OCI-LY3 (cell line): ENCODE data around the gene NAA20.

Source experiments
- H2AFZ ChIP-seq: fragments of 200-600, 300-600 bp; shearing (Covaris generic); 2 replicates; pipeline ENCODE4 v1.6.0; 2014; ENCODE audit warnings: antibody characterized with exemption, low read depth, low read length
- H3K27ac ChIP-seq: fragments of 200-600, 300-600 bp; sonication (generic); 2 replicates; pipeline ENCODE4 v1.5.1; 2014; ENCODE audit warnings: mild to moderate bottlenecking, low read length, moderate library complexity, mixed read lengths
- H3K27me3 ChIP-seq: fragments of 200-600, 300-600 bp; sonication (generic); 2 replicates; pipeline ENCODE4 v1.6.1; 2014; ENCODE audit warnings: low read depth, low read length, mixed read lengths
- H3K36me3 ChIP-seq: fragments of 200-600, 300-600 bp; sonication (generic); replicated peaks from 2 replicates; pipeline ENCODE3; 2014; ENCODE audit warnings: low read depth, low read length, mixed read lengths
- H3K4me1 ChIP-seq: fragments of 300-600, 200-600 bp; sonication (generic); 2 replicates; pipeline ENCODE4 v1.6.1; 2014; ENCODE audit warnings: low read length, mixed read lengths
- H3K4me2 ChIP-seq: fragments of 200-600, 300-600 bp; sonication (generic); 2 replicates; pipeline ENCODE4 v1.6.1; 2014; ENCODE audit warnings: low read length, mixed read lengths
- H3K4me3 ChIP-seq: fragments of 300-600, 200-600 bp; sonication (generic); 2 replicates; pipeline ENCODE4 v1.5.1; 2014; ENCODE audit warnings: antibody characterized with exemption, mild to moderate bottlenecking, low read length, moderate library complexity
- H3K79me2 ChIP-seq: fragments of 300-600, 200-600 bp; shearing (Covaris generic); 2 replicates; pipeline ENCODE4 v1.6.1; 2014; ENCODE audit warnings: mild to moderate bottlenecking, low read length, mixed read lengths
- H3K9ac ChIP-seq: fragments of 300-600, 200-600 bp; shearing (Covaris generic); 2 replicates; pipeline ENCODE4 v1.6.0; 2014; ENCODE audit warnings: mild to moderate bottlenecking, low read length, moderate library complexity
- H3K9me3 ChIP-seq: fragments of 200-600, 300-600 bp; shearing (Covaris generic); 2 replicates; pipeline ENCODE4 v1.6.1; 2014; ENCODE audit warnings: low read length, mixed read lengths; ENCODE audit not compliant: insufficient read depth
- H4K20me1 ChIP-seq: fragments of 200-600, 300-600 bp; sonication (generic); 2 replicates; pipeline ENCODE4 v1.6.1; 2016; ENCODE audit warnings: low read length, mixed read lengths; ENCODE audit not compliant: insufficient read depth
- EZH2phosphoT487 ChIP-seq: fragments of 200-600 bp; shearing (Covaris generic); IDR thresholded peaks from 2 replicates; pipeline ENCODE4 v1.6.1; 2018; ENCODE audit warnings: antibody characterized with exemption, mixed run types, low read depth
- TF ChIP-seq, protein P1 (sequence below): fragments of 200-600, 300-600 bp; sonication (generic); IDR thresholded peaks from 2 replicates; pipeline ENCODE4 v1.5.1; 2014; ENCODE audit warnings: antibody characterized with exemption, low read length, low read depth

Gene NAA20

DNA sequence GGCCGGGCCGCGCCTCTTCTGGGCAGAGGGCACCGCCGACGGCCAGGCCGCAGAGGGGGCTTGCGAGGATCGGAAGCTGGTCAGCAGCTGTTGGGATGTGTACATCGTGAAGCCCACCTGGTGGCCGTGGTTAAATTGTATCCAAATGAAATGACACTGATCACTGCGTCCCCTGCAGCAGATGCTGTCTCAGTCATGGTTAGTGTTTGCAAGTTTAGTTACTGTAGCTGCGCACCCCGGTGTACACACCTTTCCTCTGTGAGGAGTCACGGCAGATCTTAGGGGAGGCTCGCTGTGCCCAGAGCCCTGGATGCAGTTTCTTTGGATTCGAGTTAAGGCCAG is 653 bp downstream of the NAA20 start:
- TF ChIP-seq, protein P1, sequence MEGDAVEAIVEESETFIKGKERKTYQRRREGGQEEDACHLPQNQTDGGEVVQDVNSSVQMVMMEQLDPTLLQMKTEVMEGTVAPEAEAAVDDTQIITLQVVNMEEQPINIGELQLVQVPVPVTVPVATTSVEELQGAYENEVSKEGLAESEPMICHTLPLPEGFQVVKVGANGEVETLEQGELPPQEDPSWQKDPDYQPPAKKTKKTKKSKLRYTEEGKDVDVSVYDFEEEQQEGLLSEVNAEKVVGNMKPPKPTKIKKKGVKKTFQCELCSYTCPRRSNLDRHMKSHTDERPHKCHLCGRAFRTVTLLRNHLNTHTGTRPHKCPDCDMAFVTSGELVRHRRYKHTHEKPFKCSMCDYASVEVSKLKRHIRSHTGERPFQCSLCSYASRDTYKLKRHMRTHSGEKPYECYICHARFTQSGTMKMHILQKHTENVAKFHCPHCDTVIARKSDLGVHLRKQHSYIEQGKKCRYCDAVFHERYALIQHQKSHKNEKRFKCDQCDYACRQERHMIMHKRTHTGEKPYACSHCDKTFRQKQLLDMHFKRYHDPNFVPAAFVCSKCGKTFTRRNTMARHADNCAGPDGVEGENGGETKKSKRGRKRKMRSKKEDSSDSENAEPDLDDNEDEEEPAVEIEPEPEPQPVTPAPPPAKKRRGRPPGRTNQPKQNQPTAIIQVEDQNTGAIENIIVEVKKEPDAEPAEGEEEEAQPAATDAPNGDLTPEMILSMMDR, result no peak
- no peak for TF ChIP-seq EZH2phosphoT487
- Histone ChIP-seq H3K4me2 (peak overlapping the region; percentile 76), H3K36me3 (peaks cover 7% of the 10 kb centered on the region), H2AFZ (peak overlapping the region; percentile 30; the same call in 1 of the 2 replicates), H3K27me3 (no peaks in the 10 kb centered on the region), H3K4me3 (peak overlapping the region; percentile 87), H3K4me1 (peaks cover 30% of the 10 kb centered on the region), H3K9ac (peak overlapping the region; percentile 74), H3K27ac (peak overlapping the region; percentile 14), H3K9me3 (no peaks in the 10 kb centered on the region), H4K20me1 (peaks cover 25% of the 10 kb centered on the region), H3K79me2 (peaks cover 57% of the 10 kb centered on the region)

DNA sequence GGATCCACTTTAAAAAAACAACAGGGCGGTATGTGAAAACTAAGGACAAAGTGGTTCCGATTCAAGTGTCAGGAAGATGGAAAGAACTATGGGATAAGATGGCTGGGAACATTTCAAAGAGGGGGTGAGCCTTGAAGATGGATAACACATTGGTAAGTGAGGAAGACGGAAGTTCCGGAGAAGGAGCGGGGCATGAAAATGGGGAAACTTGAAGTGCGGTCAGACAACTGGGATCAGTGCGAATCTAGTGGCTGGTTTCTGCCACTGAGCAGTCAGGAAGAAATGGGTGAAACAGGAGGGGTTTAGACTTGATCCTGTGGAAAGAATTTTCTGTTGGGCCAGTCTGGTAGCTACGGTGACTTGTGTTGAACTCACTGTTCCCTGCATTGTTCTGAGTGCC is 1.2 kb downstream of the NAA20 start:
- no peak overlapping the region for H3K27ac ChIP-seq
- no peaks in the 10 kb centered on the region for H3K27me3 ChIP-seq
- TF ChIP-seq, protein P1, result no peak
- TF ChIP-seq EZH2phosphoT487, result no peak
- no peak overlapping the region for H2AFZ ChIP-seq
- H3K4me2 ChIP-seq, result peak overlapping the region; percentile 76
- peak overlapping the region; percentile 87 for H3K4me3 ChIP-seq
- H3K4me1 ChIP-seq, result peaks cover 30% of the 10 kb centered on the region
- H3K9me3 ChIP-seq, result no peaks in the 10 kb centered on the region
- peaks cover 9% of the 10 kb centered on the region for H3K36me3 ChIP-seq
- peaks cover 27% of the 10 kb centered on the region for H4K20me1 ChIP-seq
- peak overlapping the region; percentile 74 for H3K9ac ChIP-seq
- H3K79me2 ChIP-seq, result peaks cover 63% of the 10 kb centered on the region

DNA sequence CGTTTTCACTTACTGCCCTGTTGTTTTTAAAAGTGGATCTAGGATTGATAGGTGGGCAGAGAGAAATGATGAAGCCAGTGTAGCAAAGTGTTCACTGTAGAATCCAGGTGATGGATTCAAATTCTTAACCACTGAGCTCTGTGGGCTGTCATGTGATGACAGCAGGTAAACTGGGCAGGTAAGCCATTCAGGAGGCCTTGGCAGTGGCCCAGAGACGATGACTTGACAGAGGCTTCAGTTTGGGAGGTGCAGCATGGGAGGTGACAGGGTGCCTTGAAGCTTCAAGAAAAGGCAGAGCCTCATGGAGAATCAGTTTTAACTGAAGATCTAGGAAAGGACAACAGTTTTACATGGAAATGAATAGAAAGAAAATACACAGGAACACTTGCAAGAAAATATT is 2.0 kb downstream of the NAA20 start:
- no peaks in the 10 kb centered on the region for H3K27me3 ChIP-seq
- peaks cover 30% of the 10 kb centered on the region for H3K4me1 ChIP-seq
- no peak overlapping the region for H3K27ac ChIP-seq
- TF ChIP-seq, protein P1, result no peak
- no peak for TF ChIP-seq EZH2phosphoT487
- H3K4me2 ChIP-seq, result no peak overlapping the region
- H3K4me3 ChIP-seq, result no peak overlapping the region
- H3K9me3 ChIP-seq, result no peaks in the 10 kb centered on the region
- H2AFZ ChIP-seq, result no peak overlapping the region
- H3K36me3 ChIP-seq, result peaks cover 13% of the 10 kb centered on the region
- H4K20me1 ChIP-seq, result peaks cover 30% of the 10 kb centered on the region
- peaks cover 70% of the 10 kb centered on the region for H3K79me2 ChIP-seq
- H3K9ac ChIP-seq, result no peak overlapping the region

DNA sequence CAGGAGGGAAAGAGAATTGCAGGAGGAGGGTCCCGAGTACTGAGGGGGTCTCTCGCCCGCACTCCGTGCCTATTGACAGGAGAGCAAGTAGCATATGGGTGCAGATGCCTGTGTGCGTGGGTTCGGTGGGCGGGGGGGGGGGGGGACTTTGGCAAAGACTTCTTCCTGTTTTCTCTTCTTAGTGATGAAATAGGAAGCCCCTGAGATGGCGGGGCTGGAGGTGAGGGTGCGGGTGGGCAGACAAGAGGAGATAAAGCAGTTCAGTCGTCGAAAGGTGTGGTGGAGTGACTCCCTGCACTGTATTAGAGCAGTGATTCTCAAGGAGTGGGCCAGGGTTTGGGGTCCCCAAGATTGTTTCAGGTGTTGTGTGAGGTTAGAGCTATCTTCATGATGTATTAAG is 3.7 kb downstream of the NAA20 start:
- Histone ChIP-seq H3K4me3 (no peak overlapping the region), H4K20me1 (peaks cover 35% of the 10 kb centered on the region), H3K9ac (no peak overlapping the region), H3K79me2 (peaks cover 88% of the 10 kb centered on the region), H3K27me3 (no peaks in the 10 kb centered on the region), H3K36me3 (peaks cover 17% of the 10 kb centered on the region), H3K27ac (no peak overlapping the region), H3K4me2 (no peak overlapping the region), H3K9me3 (no peaks in the 10 kb centered on the region), H3K4me1 (peaks cover 30% of the 10 kb centered on the region), H2AFZ (no peak overlapping the region)
- no peak for TF ChIP-seq EZH2phosphoT487
- TF ChIP-seq, protein P1, result no peak
